ENCODE data around the gene LCN10.

LCN10 gene

GRCh38 chr9:136751244-136751643 is 8.5 kb upstream of the LCN10 start:
- no peak for TF ChIP-seq CTCF (IDR thresholded peaks at IDR 0.05; ENCODE audit: insufficient read depth, low read depth, low read length, missing control alignments)
- no peak overlapping the region for H3K4me3 ChIP-seq (ENCODE audit: low read depth, low read length)
- no peak for DNase-seq (ENCODE audit: low read depth)

GRCh38 chr9:136750526-136750925 is 7.8 kb upstream of the LCN10 start:
- H3K4me3 ChIP-seq (ENCODE audit: low read depth, low read length) = no peak overlapping the region
- TF ChIP-seq CTCF (IDR thresholded peaks at IDR 0.05; ENCODE audit: insufficient read depth, low read depth, low read length, missing control alignments) = no peak
- DNase-seq (ENCODE audit: low read depth) = no peak

- no peak for TF ChIP-seq CTCF (IDR thresholded peaks at IDR 0.05; ENCODE audit: insufficient read depth, low read depth, low read length, missing control alignments)
- DNase-seq (ENCODE audit: low read depth) = no peak
- H3K4me3 ChIP-seq (ENCODE audit: low read depth, low read length) = no peak overlapping the region
Observed at GRCh38 chr9:136748666-136749611, 6.2 kb upstream of the LCN10 start.

GRCh38 chr9:136748201-136748600 is 5.5 kb upstream of the LCN10 start, which contains the start of gene LCN6:
Gene LCN6 (minus strand): TSS chr9:136748525. CDS start chr9:136748483, 42 bp downstream.
- no peak for DNase-seq (ENCODE audit: low read depth)
- TF ChIP-seq CTCF (IDR thresholded peaks at IDR 0.05; ENCODE audit: insufficient read depth, low read depth, low read length, missing control alignments) = no peak
- no peak within 1 kb of the TSS for H3K4me3 ChIP-seq (ENCODE audit: low read depth, low read length)

GRCh38 chr9:136747161-136748060 is 4.7 kb upstream of the LCN10 start:
- TF ChIP-seq CTCF (IDR thresholded peaks at IDR 0.05; ENCODE audit: insufficient read depth, low read depth, low read length, missing control alignments) = no peak

GRCh38 chr9:136746621-136747020 is 3.9 kb upstream of the LCN10 start:
- no peak for TF ChIP-seq CTCF (IDR thresholded peaks at IDR 0.05; ENCODE audit: insufficient read depth, low read depth, low read length, missing control alignments)
- no peak overlapping the region for H3K4me3 ChIP-seq (ENCODE audit: low read depth, low read length)
- DNase-seq (ENCODE audit: low read depth) = no peak

More at GRCh38 chr9:136747161-136748060, 4.7 kb upstream of the LCN10 start:
- no peak overlapping the region for H3K4me3 ChIP-seq (ENCODE audit: low read depth, low read length)
- DNase-seq (ENCODE audit: low read depth) = no peak

All from GM12865 (cell line).